ENCODE results near the gene IMP4. TPM values are rescaled to one million over a fixed set of nuclear protein-coding genes. Genes with fewer than 3 reads are reported as not detected.

Gene IMP4
- total RNA-seq, 2 experiments from 2014 or later = 81.7 to 88.1 TPM

DNA sequence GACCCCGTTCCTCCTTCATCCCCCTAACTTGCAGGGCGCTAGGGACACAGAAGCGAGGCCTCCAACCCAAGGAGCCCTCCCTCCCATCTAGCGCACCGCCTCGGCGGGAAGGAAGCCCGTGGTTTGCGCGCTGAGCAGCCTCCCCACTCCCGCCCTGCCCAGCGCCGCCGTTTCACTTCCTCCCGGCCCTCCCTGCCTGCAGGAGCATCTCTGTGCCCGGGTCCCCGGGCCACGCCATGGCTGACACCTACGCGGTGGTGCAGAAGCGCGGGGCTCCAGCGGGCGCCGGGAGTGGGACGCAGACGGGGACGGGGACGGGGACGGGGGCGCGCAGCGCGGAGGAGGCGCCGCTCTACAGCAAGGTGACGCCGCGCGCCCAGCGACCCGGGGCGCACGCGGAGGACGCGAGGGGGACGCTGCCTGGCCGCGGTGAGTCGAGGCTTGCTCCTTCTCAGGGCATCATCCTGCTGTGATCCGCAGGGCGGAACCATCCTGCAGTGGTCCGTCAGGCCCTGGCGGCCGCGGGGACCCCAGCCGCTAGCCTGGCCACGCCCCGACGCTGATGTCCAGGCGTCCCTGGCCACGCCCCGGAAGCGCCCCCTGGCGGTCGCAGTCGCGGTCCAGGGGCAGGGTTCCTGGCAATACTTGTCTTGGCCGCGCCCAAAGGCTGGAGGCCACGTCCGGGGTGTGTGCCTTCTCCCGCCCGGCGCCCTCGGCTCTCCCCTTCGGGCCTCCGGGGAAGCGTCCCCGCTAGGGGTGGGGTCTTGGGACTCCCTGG is 29.5 kb downstream of the IMP4 start:
- Histone ChIP-seq H3K4me1 (ENCODE audit: insufficient read depth, low read length) (peaks cover 71% of the 10 kb centered on the region), H3K4me3 (ENCODE audit: low read length) (peak overlapping the region; percentile 76), H3K27me3 (ENCODE audit: control insufficient read depth in 1 of 2, insufficient read depth in 2 of 2, low read length in 2 of 2) (no peaks in the 10 kb centered on the region), H3K27ac (ENCODE audit: low read depth in 1 of 2, low read length in 2 of 2) (peak overlapping the region; percentile 70 to 80), H3K9me3 (ENCODE audit: control insufficient read depth in 1 of 2, insufficient read depth in 1 of 2, low read length in 2 of 2) (no peaks in the 10 kb centered on the region), H3K36me3 (ENCODE audit: insufficient read depth, low read length) (peaks cover 14% of the 10 kb centered on the region)
- CTCF ChIA-PET = interaction anchor here (0.8 to 2.3 kb wide), 3 partner anchors 11 to 30 kb away, joined by 4 to 12 read pairs (median 4); partner anchors contain the start of genes IMP4 and PTPN18
- Mint-ChIP-seq H3K9me3 (no peaks in the 10 kb centered on the region), H3K27me3 (no peaks in the 10 kb centered on the region), H3K4me3 (peak overlapping the region; percentile 92), H3K27ac (peak overlapping the region; percentile 97), H3K4me1 (ENCODE audit: low read depth) (peaks cover 73% of the 10 kb centered on the region), H3K36me3 (ENCODE audit: low read depth) (peaks cover 32% of the 10 kb centered on the region)
- POLR2A ChIA-PET = interaction anchor here (1.3 to 6.6 kb wide), 3 partner anchors 16 to 191 kb away, joined by 5 to 119 read pairs (median 6); partner anchors contain the start of genes IMP4, PTPN18 and SMPD4
- ATAC-seq (ENCODE audit: poor library complexity) (peak; percentile 83), DNase-seq (peak; percentile 57 to 85 (median 72))
- intact Hi-C loops (cut with DNase I, micrococcal nuclease) = loop anchor here (1.0 to 10.0 kb wide), 5 partner anchors 30 to 1123 kb away; partner anchors contain the start of genes IMP4 (in 2 of the 2), GPR148 (in 1 of the 2), MZT2A (in 1 of the 2) and MZT2B (in 1 of the 2)
- TF ChIP-seq, protein P1, sequence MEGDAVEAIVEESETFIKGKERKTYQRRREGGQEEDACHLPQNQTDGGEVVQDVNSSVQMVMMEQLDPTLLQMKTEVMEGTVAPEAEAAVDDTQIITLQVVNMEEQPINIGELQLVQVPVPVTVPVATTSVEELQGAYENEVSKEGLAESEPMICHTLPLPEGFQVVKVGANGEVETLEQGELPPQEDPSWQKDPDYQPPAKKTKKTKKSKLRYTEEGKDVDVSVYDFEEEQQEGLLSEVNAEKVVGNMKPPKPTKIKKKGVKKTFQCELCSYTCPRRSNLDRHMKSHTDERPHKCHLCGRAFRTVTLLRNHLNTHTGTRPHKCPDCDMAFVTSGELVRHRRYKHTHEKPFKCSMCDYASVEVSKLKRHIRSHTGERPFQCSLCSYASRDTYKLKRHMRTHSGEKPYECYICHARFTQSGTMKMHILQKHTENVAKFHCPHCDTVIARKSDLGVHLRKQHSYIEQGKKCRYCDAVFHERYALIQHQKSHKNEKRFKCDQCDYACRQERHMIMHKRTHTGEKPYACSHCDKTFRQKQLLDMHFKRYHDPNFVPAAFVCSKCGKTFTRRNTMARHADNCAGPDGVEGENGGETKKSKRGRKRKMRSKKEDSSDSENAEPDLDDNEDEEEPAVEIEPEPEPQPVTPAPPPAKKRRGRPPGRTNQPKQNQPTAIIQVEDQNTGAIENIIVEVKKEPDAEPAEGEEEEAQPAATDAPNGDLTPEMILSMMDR (IDR thresholded peaks at IDR 0.05) = peak; percentile 67

DNA sequence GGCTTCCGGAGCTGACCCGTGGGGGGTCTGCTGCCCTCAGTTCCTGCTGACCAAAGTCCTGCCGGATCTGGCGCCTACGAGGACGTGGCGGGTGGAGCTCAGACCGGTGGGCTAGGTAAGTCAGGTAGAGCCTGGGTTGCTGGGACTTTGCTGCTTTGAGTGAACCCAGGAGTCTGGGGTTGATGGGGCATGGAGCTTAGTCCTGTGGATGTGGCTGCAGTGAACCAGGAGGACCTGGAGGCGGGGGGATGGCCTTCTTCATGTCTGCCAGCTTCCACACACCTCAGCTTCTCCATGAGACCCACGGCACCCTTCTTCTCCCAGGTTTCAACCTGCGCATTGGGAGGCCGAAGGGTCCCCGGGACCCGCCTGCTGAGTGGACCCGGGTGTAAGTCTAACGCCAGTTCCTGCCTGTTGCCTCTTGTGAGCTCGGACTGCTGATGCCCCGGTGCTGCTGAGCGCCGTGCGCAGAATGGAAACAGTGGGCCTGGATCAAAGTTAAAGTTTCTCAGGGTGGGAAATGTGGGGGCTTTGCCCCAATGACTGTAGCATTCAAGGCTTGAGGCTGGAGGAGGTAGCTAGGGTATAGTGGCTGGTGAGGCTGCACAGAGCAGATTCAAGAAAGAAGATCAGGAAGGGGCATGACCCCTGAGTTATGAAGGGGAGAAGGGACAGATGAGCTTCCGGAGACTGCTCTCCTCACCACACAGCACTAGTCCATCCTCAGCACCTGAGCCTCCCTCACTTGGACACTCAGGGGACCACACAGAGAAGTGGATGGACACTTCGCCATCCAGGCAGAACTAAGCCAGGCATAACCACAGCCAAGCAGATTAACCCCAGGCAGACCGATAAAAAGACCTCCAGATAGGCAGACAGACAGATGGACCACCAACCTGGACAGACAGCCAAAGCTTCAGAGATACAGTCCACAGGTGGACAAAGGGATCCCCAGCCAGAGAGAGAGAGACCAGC is 30.4 kb downstream of the IMP4 start:
- Histone ChIP-seq H3K4me3 (ENCODE audit: low read length) (peak overlapping the region; percentile 76), H3K27ac (ENCODE audit: low read depth in 1 of 2, low read length in 2 of 2) (peak overlapping the region; percentile 70), H3K9me3 (ENCODE audit: control insufficient read depth in 1 of 2, insufficient read depth in 1 of 2, low read length in 2 of 2) (no peaks in the 10 kb centered on the region), H3K36me3 (ENCODE audit: insufficient read depth, low read length) (peaks cover 14% of the 10 kb centered on the region), H3K27me3 (ENCODE audit: control insufficient read depth in 1 of 2, insufficient read depth in 2 of 2, low read length in 2 of 2) (no peaks in the 10 kb centered on the region), H3K4me1 (ENCODE audit: insufficient read depth, low read length) (peaks cover 76% of the 10 kb centered on the region)
- TF ChIP-seq, protein P1 (IDR thresholded peaks at IDR 0.05) = no peak
- no peaks in the 10 kb centered on the region for H3K27me3 Mint-ChIP-seq
- H3K9me3 Mint-ChIP-seq = no peaks in the 10 kb centered on the region
- peaks cover 82% of the 10 kb centered on the region for H3K4me1 Mint-ChIP-seq (ENCODE audit: low read depth)
- intact Hi-C loops (cut with DNase I, micrococcal nuclease) = loop anchor here (1.0 to 10.0 kb wide), 5 partner anchors 31 to 1122 kb away; partner anchors contain the start of genes IMP4 (in 2 of the 2), GPR148 (in 1 of the 2), MZT2A (in 1 of the 2) and MZT2B (in 1 of the 2)
- POLR2A ChIA-PET = interaction anchor here (1.3 to 6.6 kb wide), 3 partner anchors 17 to 192 kb away, joined by 5 to 119 read pairs (median 6); partner anchors contain the start of genes IMP4, PTPN18 and SMPD4
- peak overlapping the region; percentile 74 for H3K27ac Mint-ChIP-seq
- peak overlapping the region; percentile 82 for H3K4me3 Mint-ChIP-seq
- DNase-seq (no peak), ATAC-seq (ENCODE audit: poor library complexity) (no peak)
- H3K36me3 Mint-ChIP-seq (ENCODE audit: low read depth) = peaks cover 32% of the 10 kb centered on the region
- CTCF ChIA-PET = interaction anchor here (0.7 to 2.3 kb wide), 5 partner anchors 10 to 31 kb away, joined by 3 to 12 read pairs (median 4); partner anchors contain the start of genes IMP4 and PTPN18
